HG03196 (cell line): ENCODE results near the gene ARHGAP28.
"Not testable (repeated sequence)": the region's sequence is repeated elsewhere in the genome, so short reads cannot be mapped to it uniquely, and the experiment has no call there.

Experiments
- ATAC-seq: cut with Tn5 transposase; IDR thresholded peaks from one replicate; pipeline ENCODE4 v1.9.1; 2021; ENCODE audit not compliant: unreplicated experiment

ARHGAP28 gene

DNA sequence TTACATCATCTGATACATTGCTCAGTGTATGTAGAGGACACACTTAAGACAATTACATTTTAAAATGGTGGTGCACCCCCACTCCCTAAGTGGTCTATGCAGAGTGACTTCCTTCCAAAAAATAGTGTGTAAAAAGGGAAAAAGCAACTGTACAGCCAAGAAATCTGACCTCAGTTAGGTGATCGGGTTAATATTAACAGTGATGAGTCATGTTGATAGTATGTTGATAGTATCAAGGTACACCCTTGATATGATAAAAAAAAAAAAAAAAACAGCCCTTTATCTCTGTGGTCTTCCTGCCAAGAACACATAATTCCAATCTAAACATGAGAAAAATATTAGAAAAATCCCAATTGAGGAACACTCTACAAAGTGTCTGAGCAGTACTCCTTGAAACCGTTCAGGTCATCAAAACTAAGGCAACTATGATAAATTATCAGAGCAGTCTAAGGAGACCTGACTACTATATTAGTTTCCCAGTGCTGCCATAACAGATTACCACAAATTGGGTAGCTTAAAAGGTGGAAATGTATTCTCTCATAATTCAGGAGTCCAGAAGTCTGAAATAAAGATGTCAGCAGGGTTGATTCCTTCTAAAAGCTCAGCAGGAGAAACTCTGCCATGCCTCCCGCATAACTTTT is 171.9 kb downstream of the ARHGAP28 start:
- no peak for ATAC-seq

DNA sequence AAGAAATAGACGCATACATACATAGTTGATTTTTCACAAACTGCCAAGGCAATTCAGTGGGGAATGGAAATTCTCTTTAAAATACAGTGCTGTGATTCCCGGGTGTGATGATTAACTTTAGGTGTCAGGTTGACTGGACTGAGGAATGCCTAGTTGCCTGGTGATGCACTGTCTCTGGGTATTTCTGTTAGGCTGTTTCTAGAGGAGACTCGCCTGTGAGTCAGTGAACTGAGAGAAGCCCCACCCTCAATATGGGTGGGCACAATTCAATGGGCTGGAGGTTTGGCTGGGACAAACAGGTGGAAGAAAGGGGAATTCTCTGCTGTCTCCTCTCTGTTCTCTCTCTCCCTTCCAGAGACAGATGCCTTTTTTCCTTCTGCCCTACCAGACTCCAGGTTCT is 187.6 kb downstream of the ARHGAP28 start:
- ATAC-seq, result no peak

DNA sequence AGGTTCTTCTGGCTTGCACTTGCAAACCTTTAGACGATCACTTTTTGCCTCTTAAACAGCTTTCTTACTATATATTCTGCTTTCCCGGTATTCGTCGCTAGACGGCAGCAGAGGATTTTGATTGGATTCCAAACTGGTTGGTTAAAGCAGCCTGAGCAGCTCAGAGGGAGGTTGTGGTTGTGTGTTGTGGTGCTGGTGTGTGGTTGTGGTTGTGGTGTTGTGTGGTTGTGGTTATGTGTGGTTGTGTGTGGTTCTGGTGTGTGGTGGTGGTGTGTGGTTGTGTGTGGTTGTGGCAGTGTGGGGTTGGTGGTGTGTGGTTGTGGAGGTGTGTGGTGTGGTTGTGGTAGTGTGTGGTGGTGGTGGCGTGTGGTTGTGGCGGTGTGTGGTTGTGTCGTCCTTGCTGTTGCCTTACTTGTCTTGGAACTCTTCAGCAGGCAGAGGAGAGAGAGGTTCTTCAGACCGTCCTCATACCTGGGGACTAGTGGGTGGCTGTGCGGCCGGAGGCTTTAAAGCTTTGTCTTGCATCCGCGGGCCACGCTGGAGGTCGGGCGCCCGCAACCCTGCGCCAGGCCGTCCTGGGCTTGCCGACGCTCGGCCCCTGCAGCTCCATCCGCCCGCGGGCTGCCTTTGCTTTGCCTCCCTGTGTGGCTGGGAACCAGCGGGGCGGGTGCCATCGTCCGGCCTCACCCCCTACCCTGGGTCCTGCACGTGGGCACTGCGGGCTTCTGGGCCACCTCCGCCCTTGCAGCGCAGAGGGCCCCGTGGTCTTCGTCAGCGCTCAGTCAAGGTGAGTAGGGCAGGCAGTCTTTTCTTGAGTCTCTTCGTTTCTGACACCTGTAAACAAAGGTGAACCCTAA is 190.8 kb downstream of the ARHGAP28 start:
- no peak for ATAC-seq

DNA sequence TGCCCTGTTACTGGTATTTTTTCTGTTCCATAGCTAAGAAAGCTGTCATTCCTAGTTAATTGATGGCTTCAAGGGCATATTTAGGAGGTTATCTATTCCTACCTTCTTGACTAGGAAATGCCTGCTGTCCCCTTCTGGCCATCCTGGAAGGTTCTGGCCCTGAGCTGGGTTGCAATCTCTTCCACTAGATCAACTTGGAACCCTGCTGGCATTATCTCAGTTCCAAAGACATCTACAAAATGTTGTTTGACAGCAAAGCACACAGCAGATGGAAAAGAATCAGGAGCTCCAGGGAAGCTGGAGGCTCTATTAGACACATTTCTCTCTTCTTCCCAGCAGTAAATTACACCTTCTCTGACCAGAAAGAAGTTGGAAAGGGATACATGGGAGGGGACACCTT is 192.1 kb downstream of the ARHGAP28 start:
- no peak for ATAC-seq

DNA sequence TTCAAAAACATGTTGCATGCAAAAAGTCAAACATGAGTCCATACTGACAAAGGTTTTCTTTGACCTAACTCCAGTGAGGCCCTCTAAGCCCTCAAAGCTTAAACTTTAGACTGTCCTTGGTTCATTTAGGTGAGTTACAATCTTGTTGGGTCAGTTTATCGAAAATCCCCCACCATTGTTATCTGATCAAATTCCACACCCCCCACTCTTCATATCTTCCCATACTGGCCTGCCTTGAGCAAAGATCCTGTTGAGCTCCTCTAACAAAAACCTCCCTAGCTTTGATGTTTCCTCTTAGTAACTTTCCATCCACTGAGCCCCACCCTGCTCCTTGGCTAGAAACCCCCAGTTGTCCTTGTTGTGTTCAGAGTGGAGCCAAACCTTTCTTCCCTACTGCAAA is 193.7 kb downstream of the ARHGAP28 start:
- no peak for ATAC-seq

DNA sequence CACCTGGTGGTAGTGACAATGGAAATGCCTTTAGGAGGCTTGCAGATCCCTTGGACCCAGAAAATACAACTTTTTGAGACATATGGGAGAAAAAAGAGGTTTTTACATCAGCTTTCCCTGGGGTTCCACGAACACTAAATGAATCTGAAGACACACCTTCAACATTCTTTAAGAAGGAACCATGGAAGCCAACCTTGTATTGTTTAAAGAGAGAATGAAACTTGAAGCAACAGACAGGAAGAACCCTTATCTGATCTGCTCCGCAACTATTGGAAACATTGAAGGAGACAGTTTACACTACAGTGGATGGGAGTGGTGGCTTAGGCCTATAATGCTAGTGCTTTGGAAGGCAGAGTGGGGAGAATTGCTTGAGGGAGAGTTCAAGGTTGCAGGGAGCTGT is 197.6 kb downstream of the ARHGAP28 start:
- ATAC-seq, result no peak

DNA sequence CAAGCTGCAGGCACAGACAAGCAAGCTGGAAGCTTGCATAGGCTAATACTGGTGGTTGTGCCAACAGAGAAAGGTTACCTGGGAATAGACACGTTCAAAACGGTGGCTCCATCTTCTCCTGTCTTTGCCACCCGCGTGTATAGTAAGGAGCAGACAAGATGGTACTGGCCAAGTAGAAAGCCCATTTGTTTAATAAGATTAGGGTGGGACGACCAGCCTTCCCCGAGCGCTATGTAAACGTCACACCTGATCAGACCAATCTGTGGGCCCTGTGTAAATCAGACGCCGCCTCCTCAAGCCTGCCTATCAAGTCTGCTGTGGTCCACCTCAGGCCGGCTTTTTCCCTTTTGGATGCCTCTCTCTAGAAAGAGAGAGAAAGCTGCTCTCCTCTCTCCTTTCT is 198.8 kb downstream of the ARHGAP28 start:
- no peak for ATAC-seq

DNA sequence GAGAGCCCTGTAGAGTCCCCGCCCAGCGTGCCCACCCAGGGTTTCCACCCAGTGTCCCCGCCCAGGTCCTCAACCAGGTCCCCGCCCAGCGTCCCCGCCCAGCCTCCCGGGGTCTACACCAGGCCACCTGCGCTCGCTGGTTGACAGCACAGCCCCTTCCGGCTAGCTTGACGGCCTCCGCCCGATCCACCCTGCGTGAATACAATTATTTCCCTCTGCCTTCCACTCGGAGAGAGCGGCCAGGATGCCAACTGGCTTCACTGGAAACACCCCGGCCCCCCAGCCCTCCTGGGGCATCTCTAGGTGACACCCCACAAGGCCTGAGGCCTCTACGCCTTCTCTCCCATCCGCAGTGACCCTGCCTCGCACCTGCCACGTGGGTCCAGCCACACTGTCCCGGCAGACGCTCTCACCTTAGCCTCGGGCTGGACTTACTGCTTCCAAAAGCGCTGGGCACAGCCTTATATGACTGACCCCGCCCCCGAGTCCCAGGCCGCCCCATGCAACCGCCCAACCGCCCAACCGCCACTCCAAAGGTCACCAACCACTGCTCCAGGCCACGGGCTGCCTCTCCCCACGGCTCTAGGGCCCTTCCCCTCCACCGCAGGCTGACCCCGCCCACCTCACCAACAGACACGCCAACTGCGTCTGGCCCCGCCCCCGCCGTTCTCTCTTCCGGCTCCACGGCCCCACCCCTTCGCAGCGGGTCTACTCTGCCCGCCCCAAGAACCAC is 200.0 kb downstream of the ARHGAP28 start:
- ATAC-seq, result no peak

DNA sequence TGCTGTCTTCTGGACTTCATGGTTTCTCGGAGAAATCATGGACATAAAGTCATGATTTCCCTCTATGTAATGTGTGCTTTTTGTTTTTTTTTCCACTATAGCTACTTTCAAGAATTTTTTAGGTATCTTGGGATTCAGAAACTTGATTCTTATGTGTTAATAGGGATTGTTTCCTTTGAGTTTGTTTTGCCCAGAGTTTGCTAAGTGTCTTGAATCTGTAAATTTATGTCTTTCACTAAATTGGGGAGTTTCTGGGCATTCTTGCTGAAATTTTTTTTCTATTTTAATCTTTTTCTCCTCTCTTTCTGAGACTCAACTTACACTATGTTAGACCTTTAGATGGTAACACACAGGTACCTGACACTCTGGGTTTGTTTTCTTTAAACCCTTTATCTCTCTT is 205.3 kb downstream of the ARHGAP28 start:
- ATAC-seq, result no peak

DNA sequence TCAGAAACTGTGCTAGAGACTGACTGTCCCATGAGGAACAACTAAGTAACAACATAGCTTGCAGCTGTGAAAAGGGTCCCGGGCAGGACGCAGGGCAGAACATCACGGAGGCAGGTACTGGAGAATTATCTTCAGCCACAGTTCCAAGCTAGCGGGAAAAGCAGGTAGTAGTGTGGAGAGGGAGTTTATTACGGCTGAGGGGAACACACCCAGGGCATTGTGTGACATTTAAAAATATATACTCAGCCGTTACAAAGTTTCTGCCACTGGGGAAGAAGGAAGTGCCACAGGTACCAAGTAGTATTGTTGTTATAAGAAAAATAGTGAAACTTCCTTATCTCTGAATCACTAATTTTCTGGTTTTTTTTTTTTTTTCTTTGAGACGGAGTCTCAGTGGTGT is 208.5 kb downstream of the ARHGAP28 start:
- no peak for ATAC-seq

DNA sequence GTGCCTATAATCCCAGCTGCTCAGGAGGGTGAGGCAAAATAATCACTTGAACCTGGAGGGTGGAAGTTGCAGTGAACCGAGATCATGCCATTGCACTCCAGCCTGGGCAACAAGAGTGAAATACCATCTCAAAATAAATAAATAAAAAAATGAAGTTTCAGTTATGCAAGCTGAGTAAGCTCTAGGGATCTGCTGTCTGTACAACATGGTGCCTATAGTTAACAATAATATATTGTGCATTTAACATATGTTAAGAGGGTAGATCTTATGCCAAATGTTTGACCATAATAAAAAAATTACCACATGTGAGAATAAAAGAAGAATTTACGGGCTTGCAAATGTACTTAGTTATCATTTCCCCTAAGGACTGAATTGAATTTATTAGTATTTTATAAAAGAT is 208.9 kb downstream of the ARHGAP28 start:
- ATAC-seq, result not testable (repeated sequence)

DNA sequence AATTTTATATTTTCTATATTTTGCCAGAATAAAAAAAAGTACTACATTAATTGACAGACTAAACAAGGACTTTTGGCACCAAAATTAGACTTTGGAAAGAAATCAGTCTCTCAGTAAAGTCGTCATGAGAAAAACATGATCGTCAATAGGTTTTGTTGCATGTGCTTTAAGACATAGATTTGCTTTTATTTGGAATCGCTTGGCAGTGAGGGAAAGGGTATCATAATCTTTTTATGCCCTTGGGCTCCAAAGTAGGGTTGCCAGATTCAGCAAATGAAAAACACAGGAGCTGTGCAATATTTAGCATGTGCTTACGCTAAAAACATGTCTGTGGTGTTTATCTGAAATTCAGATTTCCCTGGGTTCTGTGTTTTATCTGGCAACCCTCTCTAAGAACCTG is 210.5 kb downstream of the ARHGAP28 start:
- ATAC-seq, result no peak

DNA sequence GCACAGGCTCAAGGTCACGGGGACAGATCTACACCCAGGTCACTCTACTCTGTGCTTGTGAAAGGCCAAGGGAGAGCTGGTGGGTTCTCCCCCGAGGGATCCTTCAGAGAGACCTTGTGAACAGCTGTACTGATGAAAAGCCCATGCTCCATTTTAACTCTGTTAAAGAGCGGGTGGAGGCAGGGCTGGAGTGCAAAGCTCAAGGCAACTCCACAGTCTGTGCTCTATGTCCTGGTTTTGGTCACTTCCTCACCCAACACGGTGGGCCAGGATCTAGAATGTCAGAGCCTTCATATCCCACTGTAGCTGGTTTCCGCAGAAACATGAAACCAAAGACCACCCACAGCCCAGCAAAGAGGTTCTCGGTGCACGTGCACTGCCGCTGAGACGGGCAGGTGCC is 210.9 kb downstream of the ARHGAP28 start:
- no peak for ATAC-seq

DNA sequence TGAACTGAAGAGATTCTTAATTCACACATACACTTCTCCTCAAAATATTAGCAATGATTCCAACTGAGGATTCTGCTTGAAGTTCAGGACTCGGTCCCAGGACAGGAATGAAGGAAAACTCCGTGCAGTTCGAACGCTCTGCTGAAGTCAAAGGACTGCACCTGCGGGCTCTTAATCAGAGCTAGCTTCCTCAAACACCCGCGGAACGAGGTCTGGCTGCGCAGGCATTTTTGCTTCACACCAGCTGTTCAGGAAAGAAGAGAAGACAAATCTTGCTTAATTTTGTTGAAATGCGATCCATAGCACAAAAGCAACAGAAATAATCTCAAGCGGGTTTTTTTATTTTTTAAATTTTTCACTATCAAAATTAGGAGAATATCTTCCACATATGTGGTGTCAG is 212.5 kb downstream of the ARHGAP28 start:
- ATAC-seq, result no peak

DNA sequence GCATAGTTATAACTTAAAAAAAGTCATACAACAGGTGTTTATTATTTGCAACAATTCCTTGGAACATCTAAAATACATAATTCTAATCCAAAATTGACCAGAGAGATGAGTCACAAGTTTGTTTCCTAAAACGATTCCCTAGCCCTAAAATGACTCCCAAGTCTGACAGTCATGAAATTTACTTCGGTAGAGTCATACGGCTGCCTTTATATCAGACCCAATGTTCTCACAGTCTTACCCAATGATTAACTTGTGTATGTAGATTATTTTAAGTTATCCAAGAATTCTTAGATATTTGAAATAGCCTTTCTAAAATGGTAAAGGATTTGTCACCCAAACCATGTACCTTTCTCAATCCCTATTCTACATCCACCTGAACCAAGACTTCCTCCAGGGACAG is 213.2 kb downstream of the ARHGAP28 start:
- ATAC-seq, result no peak

DNA sequence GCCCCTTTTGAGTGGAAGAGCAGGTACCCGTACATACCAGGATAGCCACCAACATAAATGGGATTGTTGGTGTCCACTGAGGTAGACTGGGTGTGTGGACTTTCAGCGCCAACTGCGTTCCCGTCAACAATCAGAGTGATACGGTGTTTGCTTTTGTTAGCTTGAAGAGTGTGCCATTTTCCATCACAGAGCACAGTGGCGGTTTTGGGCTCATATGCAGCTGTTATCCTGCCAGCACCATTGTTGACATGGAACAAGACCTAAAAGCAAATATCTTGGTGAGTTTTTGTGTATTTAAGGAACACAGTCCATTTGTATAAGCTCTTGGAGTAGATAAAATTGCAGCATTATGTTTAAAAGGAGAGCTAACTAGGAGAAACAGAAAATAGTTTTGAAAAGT is 213.6 kb downstream of the ARHGAP28 start:
- ATAC-seq, result no peak

DNA sequence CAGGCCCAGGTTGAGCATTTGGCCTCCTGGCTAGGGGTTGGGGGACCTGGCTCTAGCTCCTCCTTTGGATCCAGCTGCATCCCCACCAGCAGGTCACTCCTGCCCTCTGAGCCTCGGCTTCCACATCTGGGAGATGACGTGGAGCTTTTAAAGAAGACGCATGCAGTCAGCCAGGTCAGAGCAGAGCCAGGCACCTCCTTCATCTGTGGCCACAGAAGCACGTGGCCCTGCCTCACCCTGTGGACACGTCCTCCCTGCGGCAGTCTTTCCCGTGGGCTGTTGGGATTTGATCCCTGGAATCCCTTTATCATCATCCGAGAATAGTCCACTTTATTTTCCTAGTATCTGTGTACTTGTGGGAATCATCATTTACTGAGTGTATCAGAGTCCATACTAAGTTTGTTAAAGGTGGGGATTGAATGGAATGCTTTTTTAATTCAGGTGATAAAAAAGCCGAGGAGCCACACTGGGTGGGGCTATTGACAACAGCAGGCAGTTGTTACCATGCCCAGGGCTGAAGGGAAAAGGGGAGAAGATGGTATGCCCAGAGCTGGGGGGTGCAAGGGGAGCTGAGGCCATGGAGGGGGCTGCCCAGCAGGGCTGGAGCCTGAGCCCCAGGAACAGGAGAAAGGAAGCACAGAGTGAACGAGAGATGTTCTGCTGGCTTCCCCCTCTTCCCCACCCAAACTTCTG is 218.0 kb downstream of the ARHGAP28 start:
- ATAC-seq, result no peak

DNA sequence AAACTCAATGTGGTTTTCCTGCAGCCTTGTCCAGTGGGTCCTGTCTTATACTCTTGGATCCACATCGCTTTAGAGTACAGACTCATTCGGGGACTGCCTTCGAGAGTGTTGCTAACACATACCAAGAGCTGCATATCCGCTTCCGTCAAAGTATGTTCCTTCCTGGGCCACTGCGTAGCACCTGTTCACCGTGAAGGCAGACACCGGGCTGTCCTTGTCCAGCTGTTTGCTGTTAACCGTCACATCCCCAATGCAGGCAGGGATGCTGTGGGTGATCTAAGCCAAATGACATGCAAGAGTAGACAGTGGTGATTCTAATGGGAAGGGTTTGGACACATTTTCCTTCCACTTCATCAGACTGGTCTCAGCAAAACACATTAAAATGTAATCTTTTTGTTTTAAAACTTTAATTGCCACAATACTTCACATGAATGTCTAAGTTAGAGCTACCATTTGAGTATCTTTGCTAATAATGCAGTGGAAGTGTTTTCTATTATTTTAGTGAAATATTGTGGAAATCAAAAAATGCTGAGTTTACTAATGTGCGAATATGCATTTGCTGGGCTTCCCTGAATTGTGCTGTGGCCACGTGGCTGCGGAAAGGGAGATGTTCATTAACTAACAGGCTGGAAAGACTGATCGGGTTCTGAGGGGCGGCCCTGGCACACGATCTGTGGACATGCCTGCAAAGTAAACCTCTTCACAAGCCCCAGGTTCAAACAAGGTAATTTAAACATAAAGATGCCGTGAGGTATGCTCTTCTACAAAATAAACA is 219.0 kb downstream of the ARHGAP28 start:
- no peak for ATAC-seq

DNA sequence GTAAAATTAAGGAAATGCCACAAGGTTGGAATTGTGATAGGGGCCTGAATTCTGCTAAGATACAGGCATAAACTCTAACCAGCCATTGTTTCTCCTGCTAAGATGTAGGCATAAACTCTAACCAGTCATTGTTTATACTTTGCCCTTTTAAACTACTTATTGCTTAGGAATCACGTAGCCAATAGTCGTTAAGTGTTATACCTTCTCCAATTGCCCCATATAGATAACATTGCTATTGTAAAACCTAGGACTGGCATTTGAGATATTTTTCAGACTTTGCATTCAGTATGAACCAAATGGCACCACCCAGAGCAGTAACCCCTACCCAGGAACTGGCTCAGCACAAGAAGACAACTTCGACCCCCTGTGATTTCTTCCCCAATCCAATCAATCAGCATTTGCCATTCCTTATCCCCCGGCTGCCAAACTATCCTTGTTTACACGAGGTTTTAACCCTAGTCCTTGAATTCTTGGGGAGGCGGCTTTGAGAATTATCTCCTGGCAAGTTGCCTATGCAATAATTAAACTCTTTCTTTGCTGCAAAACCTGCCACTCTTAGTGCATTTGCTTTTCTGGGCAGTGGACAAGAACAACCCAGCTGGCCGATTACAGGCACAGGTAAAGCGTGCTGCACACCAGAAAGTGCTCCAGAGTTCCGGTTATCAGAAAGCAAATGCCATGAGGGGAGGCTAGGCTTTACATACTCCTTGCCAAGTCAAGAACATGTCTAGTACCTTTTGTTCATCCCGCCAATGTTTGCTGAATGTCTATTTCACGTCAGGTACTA is 220.5 kb downstream of the ARHGAP28 start:
- ATAC-seq, result no peak

DNA sequence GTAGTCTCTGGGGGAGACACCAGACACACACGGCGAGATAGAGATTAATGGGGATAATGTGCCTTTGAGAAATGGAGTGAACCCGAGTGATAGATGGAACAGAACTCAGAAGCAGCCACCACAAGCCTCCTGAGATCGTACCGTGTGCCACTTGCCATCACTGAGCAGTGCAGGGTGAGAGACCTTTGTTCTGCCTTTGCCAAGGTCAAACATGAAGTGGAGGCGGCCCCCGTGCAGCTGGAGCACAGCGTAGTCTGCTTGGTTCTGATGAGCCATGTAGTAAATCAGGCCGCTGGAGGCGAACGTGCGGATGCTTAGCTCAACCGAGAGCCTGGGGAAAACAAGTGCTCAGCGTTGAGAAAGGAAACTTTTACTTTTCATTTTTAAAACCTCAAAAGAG is 221.1 kb downstream of the ARHGAP28 start:
- no peak for ATAC-seq
